ENCODE measurements around the gene CRB1.

- TF ChIP-seq ZNF324 (tag by site-specific recombination; IDR thresholded peaks at IDR 0.05) (no peak), CTCF (tag by site-specific recombination; IDR thresholded peaks at IDR 0.05) (no peak), ZBTB20 (tag by site-specific recombination; IDR thresholded peaks at IDR 0.05) (no peak), ZNF311 (tag by site-specific recombination; IDR thresholded peaks at IDR 0.05; ENCODE audit: borderline replicate concordance) (no peak), ZNF670 (tag by site-specific recombination; IDR thresholded peaks at IDR 0.05; ENCODE audit: low read depth) (no peak), ZNF24 (tag by site-specific recombination; IDR thresholded peaks at IDR 0.05) (no peak), ZBTB7A (tag by site-specific recombination; IDR thresholded peaks at IDR 0.05; ENCODE audit: low read depth) (no peak), ZNF140 (tag by site-specific recombination; IDR thresholded peaks at IDR 0.05) (no peak), ZNF423 (tag by site-specific recombination; IDR thresholded peaks at IDR 0.05) (no peak), ZNF549 (tag by site-specific recombination; IDR thresholded peaks at IDR 0.05) (no peak)
These were observed 37.9 kb downstream of the CRB1 start for GRCh38 chr1:197305925-197306324.
